ENCODE results near the gene RRP12. TPM values are rescaled to one million over a fixed set of nuclear protein-coding genes. Genes with fewer than 3 reads are reported as not detected.
A peak's percentile ranks its signal among the peaks of the same experiment; 100 is the strongest.
"Not testable (repeated sequence)": the region's sequence is repeated elsewhere in the genome, so short reads cannot be mapped to it uniquely, and the experiment has no call there.

The RRP12 gene
- total RNA-seq, 1 donor from 2014 or later, result 15.1 TPM

DNA sequence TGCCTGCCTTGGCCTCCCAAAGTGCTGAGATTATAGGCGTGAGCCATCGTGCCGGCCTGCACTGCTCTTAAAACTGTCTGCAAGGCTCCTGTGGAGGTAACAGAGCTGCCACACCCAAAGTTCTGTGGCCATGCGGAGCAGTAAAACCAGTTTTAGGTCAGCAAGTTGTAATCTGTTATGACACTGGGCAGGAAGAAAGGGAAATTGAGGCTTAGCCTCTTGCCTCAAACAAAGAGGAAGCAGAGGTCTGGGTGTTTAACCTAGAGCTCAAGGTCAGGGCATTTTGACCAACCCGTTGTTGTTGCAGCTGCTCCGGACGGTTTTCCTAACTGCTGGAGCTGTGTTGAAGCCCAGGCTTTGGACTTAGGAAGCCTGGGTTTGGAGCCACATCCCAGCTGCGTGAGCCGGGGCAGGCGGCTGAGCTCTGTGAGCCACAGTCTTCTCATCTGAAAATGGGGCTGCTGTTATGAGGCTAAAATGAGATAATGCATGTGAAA, 7.4 kb upstream of the RRP12 start:
- Histone ChIP-seq H3K27ac (ENCODE audit: low read depth, low read length) (no peak overlapping the region), H3K4me1 (ENCODE audit: control insufficient read depth in 3 of 3, insufficient read depth in 3 of 3, low read length in 3 of 3) (peaks cover 4 to 6% (median 4%) of the 10 kb centered on the region in 3 donors), H3K9ac (ENCODE audit: low read depth in 1 of 3, low read length in 3 of 3) (no peak overlapping the region), H3K9me3 (ENCODE audit: control insufficient read depth in 3 of 3, low read length in 3 of 3) (no peaks in the 10 kb centered on the region), H3K4me3 (ENCODE audit: low read length in 3 of 3) (no peak overlapping the region), H3K36me3 (ENCODE audit: control insufficient read depth in 3 of 3, insufficient read depth in 3 of 3, low read length in 3 of 3) (no peaks in the 10 kb centered on the region), H3K27me3 (ENCODE audit: control insufficient read depth in 3 of 3, insufficient read depth in 3 of 3, low read length in 3 of 3) (no peaks in the 10 kb centered on the region)

DNA sequence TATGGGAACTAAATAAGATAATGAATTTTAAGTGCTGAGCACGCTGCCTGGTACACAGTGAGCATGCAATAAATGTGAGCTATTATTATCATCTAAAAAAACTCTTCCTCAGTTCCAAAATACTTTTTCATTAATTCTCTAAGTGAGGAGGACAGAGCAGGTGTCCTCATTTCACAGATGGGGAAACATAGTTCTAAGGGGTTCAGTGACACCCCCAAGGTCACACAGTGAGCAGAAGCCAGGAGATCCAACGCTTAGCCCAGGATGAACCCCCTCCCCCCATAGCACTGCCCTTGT, 6.8 kb upstream of the RRP12 start:
- H3K27me3 ChIP-seq (ENCODE audit: control insufficient read depth in 3 of 3, insufficient read depth in 3 of 3, low read length in 3 of 3), result no peaks in the 10 kb centered on the region
- H3K4me3 ChIP-seq (ENCODE audit: low read length in 3 of 3), result no peak overlapping the region
- peaks cover 4 to 6% (median 4%) of the 10 kb centered on the region in 3 donors for H3K4me1 ChIP-seq (ENCODE audit: control insufficient read depth in 3 of 3, insufficient read depth in 3 of 3, low read length in 3 of 3)
- H3K36me3 ChIP-seq (ENCODE audit: control insufficient read depth in 3 of 3, insufficient read depth in 3 of 3, low read length in 3 of 3), result no peaks in the 10 kb centered on the region
- no peaks in the 10 kb centered on the region for H3K9me3 ChIP-seq (ENCODE audit: control insufficient read depth in 3 of 3, low read length in 3 of 3)
- H3K9ac ChIP-seq (ENCODE audit: low read depth in 1 of 3, low read length in 3 of 3), result no peak overlapping the region
- H3K27ac ChIP-seq (ENCODE audit: low read depth, low read length), result no peak overlapping the region

DNA sequence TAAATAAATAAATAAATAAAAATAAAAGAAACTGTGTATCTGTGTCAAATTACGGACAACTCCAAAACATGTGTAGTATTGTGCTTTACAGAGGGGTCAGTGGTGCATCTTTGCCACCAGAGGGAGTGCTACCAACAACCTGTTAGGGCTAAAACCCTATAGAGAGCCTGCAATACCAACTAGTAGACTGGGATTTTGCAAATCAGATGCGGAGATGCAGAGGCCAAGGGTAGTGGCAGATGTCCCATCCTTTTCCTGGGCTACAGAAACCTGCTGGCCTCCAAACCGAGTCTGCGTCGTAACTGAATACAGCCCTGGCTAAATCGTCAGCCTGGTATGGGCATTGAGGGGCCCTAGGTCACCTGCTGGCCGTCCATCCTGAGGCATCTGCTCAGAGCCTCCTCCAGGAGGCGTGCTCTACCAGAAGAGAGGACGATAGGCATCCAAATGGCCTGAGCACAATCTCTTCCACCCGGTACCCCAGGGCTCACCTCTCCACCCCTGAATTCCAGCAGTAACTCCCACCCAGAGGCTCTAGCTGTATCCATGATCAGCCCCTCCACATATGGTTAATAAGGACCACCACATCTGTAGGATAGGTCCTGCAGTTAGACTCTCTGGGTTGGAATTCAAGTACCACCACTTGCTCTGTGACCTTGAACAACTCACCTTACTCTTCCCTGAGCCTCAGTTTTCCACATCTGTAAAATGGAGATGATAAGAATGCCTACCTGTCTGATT, 6.2 kb upstream of the RRP12 start:
- Histone ChIP-seq H3K4me3 (ENCODE audit: low read length in 3 of 3) (peak overlapping the region in 2 of 3 donors; percentile 56), H3K4me1 (ENCODE audit: control insufficient read depth in 3 of 3, insufficient read depth in 3 of 3, low read length in 3 of 3) (peaks cover 4 to 6% (median 4%) of the 10 kb centered on the region in 3 donors), H3K27ac (ENCODE audit: low read depth, low read length) (no peak overlapping the region), H3K9ac (ENCODE audit: low read depth in 1 of 3, low read length in 3 of 3) (peak overlapping the region in 1 of 3 donors; percentile 16), H3K36me3 (ENCODE audit: control insufficient read depth in 3 of 3, insufficient read depth in 3 of 3, low read length in 3 of 3) (no peaks in the 10 kb centered on the region), H3K27me3 (ENCODE audit: control insufficient read depth in 3 of 3, insufficient read depth in 3 of 3, low read length in 3 of 3) (no peaks in the 10 kb centered on the region), H3K9me3 (ENCODE audit: control insufficient read depth in 3 of 3, low read length in 3 of 3) (no peaks in the 10 kb centered on the region)

DNA sequence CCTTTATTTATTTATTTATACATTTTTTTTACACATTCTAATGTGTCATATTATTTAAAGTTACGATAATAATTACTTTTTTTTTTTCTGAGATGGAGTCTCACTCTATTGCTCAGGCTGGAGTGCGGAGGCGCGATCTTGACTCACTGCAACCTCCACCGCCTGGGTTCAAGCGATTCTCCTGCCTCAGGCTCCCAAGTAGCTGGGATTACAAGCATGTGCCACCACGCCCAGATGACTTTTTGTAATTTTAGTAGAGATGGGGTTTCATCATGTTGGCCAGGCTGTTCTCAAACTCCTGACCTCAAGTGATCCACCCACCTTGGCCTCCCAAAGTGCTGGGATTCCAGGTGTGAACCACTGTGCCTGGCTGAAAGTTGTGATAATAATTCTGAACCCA, 5.3 kb upstream of the RRP12 start:
- H3K4me1 ChIP-seq (ENCODE audit: control insufficient read depth in 3 of 3, insufficient read depth in 3 of 3, low read length in 3 of 3); H3K36me3 ChIP-seq (ENCODE audit: control insufficient read depth in 3 of 3, insufficient read depth in 3 of 3, low read length in 3 of 3); H3K27ac ChIP-seq (ENCODE audit: low read depth, low read length); H3K9me3 ChIP-seq (ENCODE audit: control insufficient read depth in 3 of 3, low read length in 3 of 3); H3K4me3 ChIP-seq (ENCODE audit: low read length in 3 of 3); H3K27me3 ChIP-seq (ENCODE audit: control insufficient read depth in 3 of 3, insufficient read depth in 3 of 3, low read length in 3 of 3); H3K9ac ChIP-seq (ENCODE audit: low read depth in 1 of 3, low read length in 3 of 3): not testable (repeated sequence)

DNA sequence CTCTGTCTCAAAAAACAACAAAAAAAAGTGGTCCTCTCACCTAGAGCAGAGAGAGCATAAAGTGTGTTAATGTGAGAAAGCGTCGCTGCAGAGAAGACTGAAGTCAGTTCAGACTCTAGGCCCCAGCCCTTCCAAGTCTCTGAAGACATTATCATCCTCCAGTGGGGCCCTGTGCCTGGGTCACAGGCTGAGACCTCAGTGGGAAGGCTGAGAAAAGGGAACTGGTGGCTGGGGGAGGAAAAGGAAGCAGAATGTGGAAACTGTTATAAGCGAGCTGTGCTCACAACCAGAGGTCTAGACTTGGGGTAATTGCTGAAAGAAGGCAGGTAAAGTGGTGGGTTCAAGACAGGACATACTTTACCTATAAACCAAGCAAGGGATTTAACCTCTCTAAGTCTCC, 4.9 kb upstream of the RRP12 start:
- H3K36me3 ChIP-seq (ENCODE audit: control insufficient read depth in 3 of 3, insufficient read depth in 3 of 3, low read length in 3 of 3), result no peaks in the 10 kb centered on the region
- H3K4me3 ChIP-seq (ENCODE audit: low read length in 3 of 3), result no peak overlapping the region
- H3K9ac ChIP-seq (ENCODE audit: low read depth in 1 of 3, low read length in 3 of 3), result no peak overlapping the region
- H3K27ac ChIP-seq (ENCODE audit: low read depth, low read length), result peak overlapping the region; percentile 40
- peaks cover 7 to 11% (median 8%) of the 10 kb centered on the region in 3 donors for H3K4me1 ChIP-seq (ENCODE audit: control insufficient read depth in 3 of 3, insufficient read depth in 3 of 3, low read length in 3 of 3)
- H3K9me3 ChIP-seq (ENCODE audit: control insufficient read depth in 3 of 3, low read length in 3 of 3), result no peaks in the 10 kb centered on the region
- H3K27me3 ChIP-seq (ENCODE audit: control insufficient read depth in 3 of 3, insufficient read depth in 3 of 3, low read length in 3 of 3), result no peaks in the 10 kb centered on the region

DNA sequence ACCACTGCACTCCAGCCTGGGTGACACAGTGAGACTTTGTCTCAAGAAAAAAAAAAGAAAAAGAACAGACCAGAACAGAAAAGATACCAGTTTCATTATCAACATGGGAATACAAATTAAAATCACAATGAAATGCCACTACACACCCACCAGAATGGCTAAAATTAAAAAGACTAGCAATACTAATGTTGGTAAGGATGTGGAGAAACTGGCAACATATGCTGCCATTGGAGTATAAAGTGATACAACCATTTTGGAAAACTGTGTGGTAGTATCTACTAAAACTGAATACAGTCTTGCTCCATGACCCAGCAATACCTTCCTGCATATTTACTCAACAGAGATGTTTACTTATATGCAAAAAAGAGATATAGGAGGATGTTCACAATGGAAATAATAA, 2.9 kb upstream of the RRP12 start:
- no peaks in the 10 kb centered on the region for H3K9me3 ChIP-seq (ENCODE audit: control insufficient read depth in 3 of 3, low read length in 3 of 3)
- no peaks in the 10 kb centered on the region for H3K36me3 ChIP-seq (ENCODE audit: control insufficient read depth in 3 of 3, insufficient read depth in 3 of 3, low read length in 3 of 3)
- peaks cover 16 to 22% (median 21%) of the 10 kb centered on the region in 3 donors for H3K4me1 ChIP-seq (ENCODE audit: control insufficient read depth in 3 of 3, insufficient read depth in 3 of 3, low read length in 3 of 3)
- no peak overlapping the region for H3K9ac ChIP-seq (ENCODE audit: low read depth in 1 of 3, low read length in 3 of 3)
- H3K27me3 ChIP-seq (ENCODE audit: control insufficient read depth in 3 of 3, insufficient read depth in 3 of 3, low read length in 3 of 3), result no peaks in the 10 kb centered on the region
- H3K27ac ChIP-seq (ENCODE audit: low read depth, low read length), result no peak overlapping the region
- no peak overlapping the region for H3K4me3 ChIP-seq (ENCODE audit: low read length in 3 of 3)

DNA sequence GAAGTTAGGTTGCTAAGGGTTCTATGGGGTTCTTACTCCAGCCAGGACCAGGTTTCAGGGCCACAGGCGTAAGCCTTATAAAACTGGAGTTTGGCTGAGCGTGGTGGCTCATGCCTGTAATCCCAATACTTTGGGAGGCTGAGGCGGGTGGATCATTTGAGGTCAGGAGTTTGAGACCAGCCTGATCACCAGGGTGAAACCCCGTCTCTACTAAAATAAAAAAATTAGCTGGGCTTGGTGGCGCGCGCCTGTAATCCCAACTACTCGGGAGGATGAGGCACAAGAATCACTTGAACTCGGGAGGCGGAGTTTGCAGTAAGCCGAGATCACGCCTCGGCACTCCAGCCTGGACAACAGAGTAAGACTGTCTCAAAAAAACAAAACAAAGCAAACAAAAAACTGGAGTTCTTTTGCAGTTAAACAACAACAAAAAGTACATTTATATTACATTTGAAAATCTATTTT, 347 bp upstream of the RRP12 start:
- Histone ChIP-seq H3K36me3 (ENCODE audit: control insufficient read depth in 3 of 3, insufficient read depth in 3 of 3, low read length in 3 of 3) (peaks cover 1 to 2% (median 2%) of the 10 kb centered on the region in 3 donors), H3K27me3 (ENCODE audit: control insufficient read depth in 3 of 3, insufficient read depth in 3 of 3, low read length in 3 of 3) (no peaks in the 10 kb centered on the region), H3K9me3 (ENCODE audit: control insufficient read depth in 3 of 3, low read length in 3 of 3) (no peaks in the 10 kb centered on the region), H3K9ac (ENCODE audit: low read depth in 1 of 3, low read length in 3 of 3) (peak overlapping the region; percentile 87 to 90 (median 88)), H3K27ac (ENCODE audit: low read depth, low read length) (peak overlapping the region; percentile 90), H3K4me1 (ENCODE audit: control insufficient read depth in 3 of 3, insufficient read depth in 3 of 3, low read length in 3 of 3) (peaks cover 12 to 18% (median 16%) of the 10 kb centered on the region in 3 donors), H3K4me3 (ENCODE audit: low read length in 3 of 3) (peak overlapping the region; percentile 79 to 97 (median 95))

DNA sequence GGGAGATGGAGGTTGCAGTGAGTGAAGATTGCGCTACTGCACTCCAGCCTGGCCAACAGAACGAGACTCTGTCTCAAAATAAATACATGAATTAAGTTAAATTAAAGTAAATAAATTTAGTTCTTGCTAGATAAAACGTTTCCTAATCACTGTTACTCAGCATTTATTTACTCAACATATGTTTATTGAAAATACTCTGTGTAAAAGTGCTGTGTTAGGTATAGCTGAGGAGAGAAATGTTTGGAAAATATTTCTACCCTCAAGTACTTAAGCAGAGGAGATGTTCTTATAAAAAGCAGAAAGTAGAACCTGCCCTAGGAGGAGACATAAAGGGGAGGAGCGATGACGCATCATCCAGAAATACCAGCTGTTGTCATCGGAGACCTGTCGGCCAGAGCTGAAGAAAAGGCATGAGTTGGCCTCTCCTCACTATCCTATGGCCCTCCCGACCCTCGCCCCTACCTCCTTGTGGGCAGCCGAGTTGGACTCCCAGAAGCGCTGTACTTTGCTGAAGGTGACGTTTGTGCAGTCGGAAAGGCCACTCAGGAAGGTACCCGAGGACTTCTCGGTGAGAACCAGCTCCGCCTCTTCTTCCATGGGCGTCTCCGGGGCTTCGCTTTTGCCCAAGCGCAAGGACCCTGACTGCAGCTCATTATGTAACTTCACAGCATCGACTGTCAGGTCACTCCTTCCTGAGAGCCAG, 1.1 kb downstream of the RRP12 start:
- peak overlapping the region; percentile 79 to 97 (median 95) for H3K4me3 ChIP-seq (ENCODE audit: low read length in 3 of 3)
- H3K36me3 ChIP-seq (ENCODE audit: control insufficient read depth in 3 of 3, insufficient read depth in 3 of 3, low read length in 3 of 3), result peaks cover 7 to 11% (median 8%) of the 10 kb centered on the region in 3 donors
- H3K9ac ChIP-seq (ENCODE audit: low read depth in 1 of 3, low read length in 3 of 3), result peak overlapping the region; percentile 87 to 90 (median 88)
- peak overlapping the region; percentile 90 for H3K27ac ChIP-seq (ENCODE audit: low read depth, low read length)
- H3K9me3 ChIP-seq (ENCODE audit: control insufficient read depth in 3 of 3, low read length in 3 of 3), result no peaks in the 10 kb centered on the region
- no peaks in the 10 kb centered on the region for H3K27me3 ChIP-seq (ENCODE audit: control insufficient read depth in 3 of 3, insufficient read depth in 3 of 3, low read length in 3 of 3)
- H3K4me1 ChIP-seq (ENCODE audit: control insufficient read depth in 3 of 3, insufficient read depth in 3 of 3, low read length in 3 of 3), result peaks cover 12 to 18% (median 16%) of the 10 kb centered on the region in 3 donors

DNA sequence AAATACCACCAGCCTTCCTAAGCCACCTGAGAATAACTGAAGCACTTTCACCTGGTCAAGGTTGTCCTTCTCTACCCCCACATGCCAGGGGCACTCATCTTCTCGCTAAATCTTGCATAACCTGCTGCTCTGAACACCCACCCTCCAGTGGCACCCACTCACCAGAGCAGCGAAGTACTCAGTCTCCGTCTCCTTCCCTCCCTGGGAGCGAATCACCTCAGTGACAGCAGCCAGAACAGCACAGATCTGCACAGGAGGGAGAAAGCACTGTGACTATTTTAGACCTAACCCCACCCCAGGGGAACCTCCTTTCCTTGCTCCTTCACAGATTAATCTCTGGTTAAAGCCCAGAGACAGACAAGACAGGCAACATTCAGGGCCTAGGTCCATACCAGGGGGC, 5.1 kb downstream of the RRP12 start:
- Histone ChIP-seq H3K9me3 (ENCODE audit: control insufficient read depth in 3 of 3, low read length in 3 of 3) (no peaks in the 10 kb centered on the region), H3K9ac (ENCODE audit: low read depth in 1 of 3, low read length in 3 of 3) (no peak overlapping the region), H3K4me1 (ENCODE audit: control insufficient read depth in 3 of 3, insufficient read depth in 3 of 3, low read length in 3 of 3) (peaks cover 11 to 15% (median 13%) of the 10 kb centered on the region in 3 donors), H3K27ac (ENCODE audit: low read depth, low read length) (no peak overlapping the region), H3K4me3 (ENCODE audit: low read length in 3 of 3) (no peak overlapping the region), H3K27me3 (ENCODE audit: control insufficient read depth in 3 of 3, insufficient read depth in 3 of 3, low read length in 3 of 3) (no peaks in the 10 kb centered on the region), H3K36me3 (ENCODE audit: control insufficient read depth in 3 of 3, insufficient read depth in 3 of 3, low read length in 3 of 3) (peaks cover 15 to 23% (median 22%) of the 10 kb centered on the region in 3 donors)

DNA sequence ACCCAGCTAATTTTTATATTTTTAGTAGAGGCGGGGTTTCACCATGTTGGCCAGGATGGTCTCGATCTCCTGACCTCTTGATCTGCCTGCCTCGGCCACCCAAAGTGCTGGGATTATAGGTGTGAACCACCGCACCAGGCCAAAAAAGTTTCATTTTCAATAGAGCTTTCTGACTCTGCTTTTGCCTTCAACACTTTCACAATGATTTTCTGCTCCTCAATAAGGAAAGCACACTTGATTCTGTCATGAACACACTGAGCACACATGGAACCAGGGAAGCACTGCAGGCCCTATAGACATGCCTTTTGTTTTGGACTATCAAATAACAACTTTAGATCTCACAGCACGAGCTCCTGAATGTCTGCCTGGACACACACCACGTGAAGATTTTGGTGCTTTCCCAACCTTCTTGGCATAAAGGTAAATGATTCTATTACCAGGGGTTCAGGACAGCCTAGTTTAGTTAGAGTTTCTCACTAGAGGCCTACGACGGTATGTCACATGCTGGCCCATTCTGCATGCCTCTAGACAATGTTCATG, 8.0 kb downstream of the RRP12 start:
- Histone ChIP-seq H3K36me3 (ENCODE audit: control insufficient read depth in 3 of 3, insufficient read depth in 3 of 3, low read length in 3 of 3) (peaks cover 39 to 48% (median 46%) of the 10 kb centered on the region in 3 donors), H3K4me3 (ENCODE audit: low read length in 3 of 3) (no peak overlapping the region), H3K4me1 (ENCODE audit: control insufficient read depth in 3 of 3, insufficient read depth in 3 of 3, low read length in 3 of 3) (peaks cover 0 to 6% (median 0%) of the 10 kb centered on the region in 3 donors), H3K9ac (ENCODE audit: low read depth in 1 of 3, low read length in 3 of 3) (no peak overlapping the region), H3K27ac (ENCODE audit: low read depth, low read length) (peak overlapping the region; percentile 30), H3K9me3 (ENCODE audit: control insufficient read depth in 3 of 3, low read length in 3 of 3) (no peaks in the 10 kb centered on the region), H3K27me3 (ENCODE audit: control insufficient read depth in 3 of 3, insufficient read depth in 3 of 3, low read length in 3 of 3) (no peaks in the 10 kb centered on the region)
